Measurements from ENCODE around the gene GJC1.

GJC1 gene

DNA sequence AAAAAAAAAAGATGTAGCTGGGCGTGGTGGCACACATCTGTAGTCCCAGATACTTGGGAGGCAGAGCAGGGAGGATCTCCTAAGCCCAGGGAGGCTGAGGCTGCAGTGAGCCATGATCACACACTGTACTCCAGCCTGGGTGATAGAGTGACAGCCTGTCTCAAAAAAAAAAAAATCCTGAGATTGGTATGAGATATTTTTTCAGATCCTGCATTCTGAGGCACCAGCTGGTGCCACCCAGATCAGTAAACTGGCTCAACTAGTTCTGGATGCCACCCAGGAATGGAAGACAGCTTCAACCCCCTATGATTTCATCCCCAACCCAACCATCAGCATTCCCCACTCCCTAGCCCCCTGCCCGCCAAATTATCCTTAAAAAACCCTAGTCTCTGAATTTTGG is 7.1 kb upstream of the GJC1 start:
- H3K4me3 ChIP-seq (replicated peaks in 1 of 2; ENCODE audit: low read depth in 2 of 2, low read length in 2 of 2): no peak overlapping the region
- DNase-seq (ENCODE audit: low read depth in 2 of 2): no peak
- no peak for TF ChIP-seq CTCF (IDR thresholded peaks at IDR 0.05; ENCODE audit: low read depth, low read length)

- H3K4me3 ChIP-seq (replicated peaks in 1 of 2; ENCODE audit: low read depth in 2 of 2, low read length in 2 of 2): no peak overlapping the region
- DNase-seq (ENCODE audit: low read depth in 2 of 2): no peak
- TF ChIP-seq CTCF (IDR thresholded peaks at IDR 0.05; ENCODE audit: low read depth, low read length): no peak
Measured at GRCh38 chr17:44832805-44833204, 2.7 kb upstream of the GJC1 start.

GRCh38 chr17:44831371-44831770 is 1.3 kb upstream of the GJC1 start:
- no peak overlapping the region for H3K4me3 ChIP-seq (replicated peaks in 1 of 2; ENCODE audit: low read depth in 2 of 2, low read length in 2 of 2)
- no peak for DNase-seq (ENCODE audit: low read depth in 2 of 2)
- no peak for TF ChIP-seq CTCF (IDR thresholded peaks at IDR 0.05; ENCODE audit: low read depth, low read length)

DNA sequence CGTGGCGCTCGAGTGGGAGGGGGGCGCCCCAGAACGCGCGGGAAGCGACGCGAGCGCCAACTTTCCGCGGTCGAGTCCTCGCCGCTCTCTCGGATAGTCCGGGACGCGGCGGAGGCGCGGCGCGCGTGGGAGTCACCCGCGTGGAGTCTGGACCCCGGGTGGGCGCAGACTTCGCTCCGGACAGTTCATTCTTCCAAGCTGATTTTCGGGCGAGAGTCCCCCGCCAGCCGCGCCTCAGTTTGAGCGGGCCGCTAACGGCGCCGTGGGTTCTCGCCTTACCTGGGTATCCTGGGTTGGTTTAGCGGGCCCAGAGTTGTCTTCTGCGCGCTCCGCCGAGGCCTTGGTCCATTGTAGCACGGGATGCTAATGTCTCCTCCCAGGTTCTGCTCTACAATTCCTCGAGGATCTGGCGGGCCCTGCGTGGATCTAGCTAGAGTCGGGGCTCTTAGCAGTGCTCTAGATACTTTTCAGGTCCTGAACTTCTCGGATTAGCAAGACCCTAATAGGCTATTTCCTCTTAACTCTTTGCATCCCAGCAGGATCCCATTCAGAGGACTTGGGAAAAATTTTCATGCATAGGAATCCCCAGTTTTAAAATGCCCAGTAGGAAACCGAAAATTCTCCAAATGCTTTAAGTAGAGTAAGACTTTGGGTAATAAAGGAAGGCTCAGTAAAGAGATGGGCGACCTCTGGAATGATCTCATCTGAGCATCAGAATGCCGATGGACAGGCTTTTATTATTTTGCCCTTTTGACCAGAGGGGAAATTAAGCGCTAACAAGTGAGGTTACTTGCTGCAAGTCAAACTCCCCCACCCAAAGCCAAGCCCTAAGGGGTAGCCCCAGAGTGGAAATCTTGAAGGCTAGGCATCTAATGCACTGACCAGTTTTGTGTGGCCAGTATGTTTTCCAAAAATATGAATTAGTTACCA is 537 bp upstream of the GJC1 start:
- no peak for TF ChIP-seq CTCF (IDR thresholded peaks at IDR 0.05; ENCODE audit: low read depth, low read length)
- peak; percentile 45 to 47 for DNase-seq (ENCODE audit: low read depth in 2 of 2)
- H3K4me3 ChIP-seq (replicated peaks in 1 of 2; ENCODE audit: low read depth in 2 of 2, low read length in 2 of 2): peak overlapping the region; percentile 64 to 78

GRCh38 chr17:44828919-44829522 is 1.1 kb downstream of the GJC1 start:
- H3K4me3 ChIP-seq (replicated peaks in 1 of 2; ENCODE audit: low read depth in 2 of 2, low read length in 2 of 2): peak overlapping the region; percentile 69 to 78
- peak; percentile 49 to 50 for DNase-seq (ENCODE audit: low read depth in 2 of 2)
- no peak for TF ChIP-seq CTCF (IDR thresholded peaks at IDR 0.05; ENCODE audit: low read depth, low read length)

- peak in 1 of 2 donors; percentile 31 for DNase-seq (ENCODE audit: low read depth in 2 of 2)
- peak overlapping the region in 1 of 2 donors; percentile 78 for H3K4me3 ChIP-seq (replicated peaks in 1 of 2; ENCODE audit: low read depth in 2 of 2, low read length in 2 of 2)
- no peak for TF ChIP-seq CTCF (IDR thresholded peaks at IDR 0.05; ENCODE audit: low read depth, low read length)
Measured at GRCh38 chr17:44827863-44828262, 2.2 kb downstream of the GJC1 start.
